DND-41 (cell line): Measurements from ENCODE around the gene ZNF428.

Source experiments
- CTCF ChIP-seq: IDR thresholded peaks from 2 replicates; pipeline ENCODE4 v1.5.1; 2012; ENCODE audit warnings: borderline replicate concordance, low read length, moderate library complexity, mild to moderate bottlenecking; ENCODE audit not compliant: poor library complexity, severe bottlenecking; ENCODE audit errors: extremely low read depth
- EZH2 ChIP-seq: IDR thresholded peaks from 3 replicates; pipeline ENCODE4 v1.6.1; 2012; ENCODE audit warnings: borderline replicate concordance, low read depth, mild to moderate bottlenecking, moderate library complexity, low read length, inconsistent platforms; ENCODE audit not compliant: severe bottlenecking

GRCh38 chr19:43575955-43576878 is 43.2 kb downstream of the ZNF428 start:
- TF ChIP-seq CTCF (no peak), EZH2 (no peak)
